MM.1S (cell line): Measurements from ENCODE around the gene PDE11A.

Experiments used
- CTCF ChIP-seq: fragments of 300-600 bp; sonication (generic); IDR thresholded peaks from 2 replicates; pipeline ENCODE4 v1.5.1; 2016; ENCODE audit warnings: antibody characterized with exemption, low read length, mixed read lengths
- EZH2 ChIP-seq: fragments of 300-600 bp; sonication (generic); optimal IDR thresholded peaks from 2 replicates; pipeline ENCODE3; 2017; ENCODE audit warnings: low read depth, mild to moderate bottlenecking, antibody characterized with exemption, low read length, mixed read lengths
- EZH2phosphoT487 ChIP-seq: fragments of 300-600 bp; sonication (generic); IDR thresholded peaks from 2 replicates; pipeline ENCODE4 v1.6.1; 2018; ENCODE audit warnings: antibody characterized with exemption, low read length

- no peak for TF ChIP-seq CTCF
- no peak for TF ChIP-seq EZH2
- no peak for TF ChIP-seq EZH2phosphoT487
Observed at GRCh38 chr2:177598326-177599138, 474.0 kb downstream of the PDE11A start.
